Measurements from ENCODE around the gene MCM3AP.

MCM3AP gene

DNA sequence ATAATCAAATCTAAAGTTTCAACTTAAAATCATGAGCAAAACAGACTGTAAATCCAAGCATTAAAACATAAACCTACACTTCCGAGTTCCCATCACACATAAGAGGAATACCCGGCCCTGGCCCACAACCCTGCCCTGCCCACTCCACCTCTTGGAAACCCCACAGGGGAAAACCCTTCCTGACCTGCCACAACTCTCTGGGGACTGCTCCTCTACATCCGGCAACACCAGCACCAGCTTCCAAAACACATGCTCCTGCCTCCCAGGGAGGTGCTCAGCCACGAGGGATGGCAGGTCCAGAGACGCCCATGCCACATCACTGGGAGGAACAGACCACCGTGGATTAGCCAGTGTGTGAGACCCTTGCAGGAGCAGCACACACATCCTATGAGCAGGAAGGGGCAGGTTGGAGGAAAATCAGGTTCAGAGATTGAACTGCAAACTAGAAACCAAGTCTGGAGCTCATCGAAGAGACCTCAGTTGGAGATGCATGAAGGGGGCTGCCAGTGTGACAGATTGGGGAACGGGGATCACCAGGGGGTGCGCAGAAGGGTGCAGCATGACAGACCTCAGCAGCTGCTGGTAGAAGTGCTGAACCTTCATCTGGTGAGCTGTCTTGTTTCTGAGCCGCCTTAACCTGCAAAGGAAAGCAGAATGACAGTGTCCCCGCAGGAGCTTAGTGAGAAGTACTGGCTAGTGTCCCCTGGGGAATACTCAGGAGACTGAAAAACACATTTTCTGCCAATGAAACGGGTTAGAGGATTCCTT lies 31.0 kb downstream of the MCM3AP start:
- in situ Hi-C loops (cut with HindIII; ENCODE audit: low sequenced_read_pairs): no loop called here
- no peak for DNase-seq (ENCODE audit: low read depth, low spot score)
- no peak for TF ChIP-seq CTCF (IDR thresholded peaks at IDR 0.05; ENCODE audit: low read depth, low read length)
- no peak overlapping the region for H3K4me3 ChIP-seq (ENCODE audit: low read depth, low read length)

GRCh38 chr21:46253610-46254124 lies 31.7 kb downstream of the MCM3AP start:
- TF ChIP-seq CTCF (IDR thresholded peaks at IDR 0.05; ENCODE audit: low read depth, low read length): no peak
- no peak overlapping the region for H3K4me3 ChIP-seq (ENCODE audit: low read depth, low read length)
- in situ Hi-C loops (cut with HindIII; ENCODE audit: low sequenced_read_pairs): no loop called here
- DNase-seq (ENCODE audit: low read depth, low spot score): no peak

DNA sequence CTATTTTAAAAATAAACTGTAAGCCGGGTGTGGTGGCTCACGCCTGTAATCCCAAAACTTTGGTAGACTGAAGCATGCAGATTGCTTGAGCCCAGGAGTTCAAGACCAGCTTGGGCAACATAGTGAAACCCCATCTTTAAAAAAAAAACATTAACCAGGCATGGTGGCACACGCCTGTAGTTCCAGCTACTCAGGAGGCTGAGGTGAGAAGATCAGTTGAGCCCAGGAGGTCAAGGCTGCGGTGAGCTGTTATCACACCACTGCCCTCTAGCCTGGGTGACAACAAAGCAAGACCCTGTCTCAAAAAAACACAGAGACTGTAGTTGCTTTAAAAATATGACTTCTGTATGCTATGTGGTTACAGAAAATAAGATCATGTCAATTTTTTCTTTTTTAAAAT lies 32.6 kb downstream of the MCM3AP start:
- no peak overlapping the region for H3K4me3 ChIP-seq (ENCODE audit: low read depth, low read length)
- in situ Hi-C loops (cut with HindIII; ENCODE audit: low sequenced_read_pairs): no loop called here
- no peak for TF ChIP-seq CTCF (IDR thresholded peaks at IDR 0.05; ENCODE audit: low read depth, low read length)
- no peak for DNase-seq (ENCODE audit: low read depth, low spot score)

GRCh38 chr21:46250146-46250725 lies 35.2 kb downstream of the MCM3AP start:
- DNase-seq (ENCODE audit: low read depth, low spot score): no peak
- no peak overlapping the region for H3K4me3 ChIP-seq (ENCODE audit: low read depth, low read length)
- in situ Hi-C loops (cut with HindIII; ENCODE audit: low sequenced_read_pairs): no loop called here

GRCh38 chr21:46248827-46249226 lies 36.6 kb downstream of the MCM3AP start:
- in situ Hi-C loops (cut with HindIII; ENCODE audit: low sequenced_read_pairs): no loop called here
- no peak for DNase-seq (ENCODE audit: low read depth, low spot score)
- no peak for TF ChIP-seq CTCF (IDR thresholded peaks at IDR 0.05; ENCODE audit: low read depth, low read length)
- H3K4me3 ChIP-seq (ENCODE audit: low read depth, low read length): no peak overlapping the region

More at GRCh38 chr21:46250146-46250725, 35.2 kb downstream of the MCM3AP start:
- TF ChIP-seq CTCF (IDR thresholded peaks at IDR 0.05; ENCODE audit: low read depth, low read length): no peak

GRCh38 chr21:46248422-46248782 lies 37.0 kb downstream of the MCM3AP start:
- no peak overlapping the region for H3K4me3 ChIP-seq (ENCODE audit: low read depth, low read length)
- DNase-seq (ENCODE audit: low read depth, low spot score): no peak
- in situ Hi-C loops (cut with HindIII; ENCODE audit: low sequenced_read_pairs): no loop called here
- TF ChIP-seq CTCF (IDR thresholded peaks at IDR 0.05; ENCODE audit: low read depth, low read length): no peak

Measured in astrocyte of the spinal cord (primary cell).